GM20000 (cell line): Measurements from ENCODE around the gene SYNDIG1.

Experiments
- DNase-seq: peaks from one replicate; pipeline ENCODE4 v3.0.0; 2012; ENCODE audit warnings: low spot score
- TF ChIP-seq, protein P1 (sequence below): IDR thresholded peaks from 2 replicates; pipeline ENCODE4 v1.5.1; 2012; ENCODE audit warnings: mild to moderate bottlenecking, control low read depth; ENCODE audit errors: extremely low read depth, missing control alignments

SYNDIG1 gene

GRCh38 chr20:24473435-24474223 is 4.2 kb downstream of the SYNDIG1 start:
- no peak for DNase-seq
- TF ChIP-seq, protein P1, sequence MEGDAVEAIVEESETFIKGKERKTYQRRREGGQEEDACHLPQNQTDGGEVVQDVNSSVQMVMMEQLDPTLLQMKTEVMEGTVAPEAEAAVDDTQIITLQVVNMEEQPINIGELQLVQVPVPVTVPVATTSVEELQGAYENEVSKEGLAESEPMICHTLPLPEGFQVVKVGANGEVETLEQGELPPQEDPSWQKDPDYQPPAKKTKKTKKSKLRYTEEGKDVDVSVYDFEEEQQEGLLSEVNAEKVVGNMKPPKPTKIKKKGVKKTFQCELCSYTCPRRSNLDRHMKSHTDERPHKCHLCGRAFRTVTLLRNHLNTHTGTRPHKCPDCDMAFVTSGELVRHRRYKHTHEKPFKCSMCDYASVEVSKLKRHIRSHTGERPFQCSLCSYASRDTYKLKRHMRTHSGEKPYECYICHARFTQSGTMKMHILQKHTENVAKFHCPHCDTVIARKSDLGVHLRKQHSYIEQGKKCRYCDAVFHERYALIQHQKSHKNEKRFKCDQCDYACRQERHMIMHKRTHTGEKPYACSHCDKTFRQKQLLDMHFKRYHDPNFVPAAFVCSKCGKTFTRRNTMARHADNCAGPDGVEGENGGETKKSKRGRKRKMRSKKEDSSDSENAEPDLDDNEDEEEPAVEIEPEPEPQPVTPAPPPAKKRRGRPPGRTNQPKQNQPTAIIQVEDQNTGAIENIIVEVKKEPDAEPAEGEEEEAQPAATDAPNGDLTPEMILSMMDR = no peak

DNA sequence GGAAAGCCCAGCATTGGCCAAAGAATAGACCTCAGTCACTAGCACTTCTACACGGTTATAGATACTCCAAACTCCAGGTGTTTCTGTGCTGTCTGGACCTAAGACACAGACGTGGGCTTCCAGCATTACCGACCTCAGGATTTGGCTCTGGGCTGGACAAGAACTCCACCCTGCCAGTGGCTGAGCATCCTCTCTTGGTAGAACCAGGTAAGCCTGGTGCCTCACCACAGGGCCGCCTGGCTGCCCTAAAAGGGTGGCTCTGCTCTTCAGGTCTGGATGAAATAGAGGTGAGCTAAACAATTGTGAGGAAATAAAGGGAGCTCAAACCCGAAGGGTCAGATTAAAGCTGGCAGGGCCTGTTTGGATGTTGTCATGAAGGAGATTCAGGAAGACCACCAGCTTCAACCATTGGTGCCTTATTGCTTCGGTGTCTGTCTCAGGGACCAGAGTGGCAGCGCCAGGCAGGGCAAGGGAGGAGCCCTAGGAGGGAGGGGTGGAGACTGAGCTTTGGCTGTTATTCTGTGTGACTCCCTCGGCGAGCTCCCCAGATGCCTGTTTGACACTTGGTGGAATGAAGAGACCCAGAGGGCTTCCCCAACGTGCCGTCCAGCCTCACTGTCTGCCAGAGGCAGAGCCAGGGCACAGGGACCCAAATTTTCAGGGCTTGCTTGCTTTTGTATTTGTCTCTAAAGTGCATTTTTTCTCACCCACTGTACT is 8.6 kb downstream of the SYNDIG1 start:
- no peak for DNase-seq
- TF ChIP-seq, protein P1 = no peak

DNA sequence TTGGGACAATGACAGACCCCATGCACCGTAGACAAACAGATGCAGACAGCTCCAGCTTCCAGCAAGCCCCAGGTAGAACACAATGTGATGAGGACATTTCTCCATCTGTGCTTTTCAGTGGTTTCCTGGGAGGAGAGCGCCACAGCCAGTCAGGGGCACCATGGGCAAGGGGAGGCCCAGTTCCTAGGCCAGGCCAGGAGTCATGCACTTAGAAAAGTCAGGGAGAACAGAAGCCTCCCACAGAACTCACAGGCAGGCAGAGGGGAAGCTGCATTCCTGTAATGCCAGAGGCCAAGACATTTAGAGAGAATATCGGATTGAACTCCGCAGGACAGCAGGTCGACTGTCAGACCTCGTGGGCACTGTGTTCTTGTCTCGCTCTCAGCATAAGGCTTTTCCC is 9.2 kb downstream of the SYNDIG1 start:
- no peak for DNase-seq
- TF ChIP-seq, protein P1 = no peak

DNA sequence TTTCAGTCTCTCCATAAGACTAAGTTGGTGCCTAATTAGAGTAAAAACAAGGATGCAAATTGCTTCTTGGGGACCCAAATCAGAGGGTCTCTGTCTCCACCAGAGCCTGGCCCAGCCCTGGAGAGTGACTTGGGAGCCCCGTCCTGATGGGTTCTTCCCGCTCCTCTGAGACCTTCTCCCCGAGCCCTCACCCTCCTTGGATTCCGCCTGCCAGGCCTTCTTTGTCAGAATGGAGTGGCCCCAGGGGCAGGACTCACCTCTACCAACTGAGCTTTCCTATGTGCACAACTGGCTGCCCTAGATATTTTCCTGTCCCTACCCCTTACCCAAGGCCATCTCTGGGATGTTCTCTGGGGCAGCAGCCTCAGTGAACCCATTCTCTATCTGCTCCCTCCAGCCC is 9.7 kb downstream of the SYNDIG1 start:
- TF ChIP-seq, protein P1 = no peak
- DNase-seq = no peak

GRCh38 chr20:24479595-24479994 is 10.2 kb downstream of the SYNDIG1 start:
- TF ChIP-seq, protein P1 = no peak
- no peak for DNase-seq

DNA sequence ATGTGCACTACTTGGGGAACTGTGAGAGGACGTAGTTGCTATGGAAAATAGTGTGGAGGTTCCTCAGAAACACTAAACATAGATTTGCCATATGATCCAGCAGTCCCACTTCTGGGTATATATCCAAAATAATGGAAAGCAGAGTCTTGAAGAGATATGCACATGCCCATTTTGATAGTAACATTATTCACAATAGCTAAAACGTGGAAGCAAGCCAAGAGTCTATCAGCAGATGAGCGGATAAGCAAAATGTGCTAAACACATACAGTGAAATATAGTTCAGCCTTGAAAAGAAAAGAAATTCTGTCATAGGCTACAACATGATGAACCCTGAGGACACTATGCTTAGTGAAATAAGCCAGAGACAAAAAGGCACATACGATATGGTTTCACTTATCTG is 11.1 kb downstream of the SYNDIG1 start:
- TF ChIP-seq, protein P1 = no peak
- no peak for DNase-seq

- DNase-seq = no peak
- TF ChIP-seq, protein P1 = no peak
These were observed 11.7 kb downstream of the SYNDIG1 start for GRCh38 chr20:24481173-24481572.
